ENCODE data around the gene KBTBD4. TPM values are rescaled to one million over a fixed set of nuclear protein-coding genes. Genes with fewer than 3 reads are reported as not detected.
"Not testable (repeated sequence)": the region's sequence is repeated elsewhere in the genome, so short reads cannot be mapped to it uniquely, and the experiment has no call there.

KBTBD4 gene
- total RNA-seq, 4 donors from 2014 or later: 9.7 to 36.3 (median 18.5) TPM

GRCh38 chr11:47569646-47570045, 9.1 kb downstream of the KBTBD4 start:
- DNase-seq: no peak
- H3K27ac ChIP-seq: no peak overlapping the region
- intact Hi-C loops (cut with DNase I; ENCODE audit: low total_unique reads): no loop called here
- H3K9me3 ChIP-seq: no peaks in the 10 kb centered on the region
- no peaks in the 10 kb centered on the region for H3K36me3 ChIP-seq
- H3K27me3 ChIP-seq: no peaks in the 10 kb centered on the region
- H3K4me3 ChIP-seq: no peak overlapping the region
- TF ChIP-seq CTCF (IDR thresholded peaks at IDR 0.05): no peak
- TF ChIP-seq POLR2A (IDR thresholded peaks at IDR 0.05): no peak
- H3K4me1 ChIP-seq: peaks cover 5% of the 10 kb centered on the region in 2 donors

- Histone ChIP-seq H3K27ac (peak overlapping the region; percentile 84 to 88), H3K36me3 (no peaks in the 10 kb centered on the region), H3K4me1 (peaks cover 5% of the 10 kb centered on the region in 2 donors), H3K9me3 (no peaks in the 10 kb centered on the region), H3K4me3 (peak overlapping the region; percentile 70 to 93), H3K27me3 (no peaks in the 10 kb centered on the region)
- no peak for TF ChIP-seq CTCF (IDR thresholded peaks at IDR 0.05)
- TF ChIP-seq POLR2A (IDR thresholded peaks at IDR 0.05): no peak
- intact Hi-C loops (cut with DNase I; ENCODE audit: low total_unique reads): no loop called here
- DNase-seq: no peak
Observed at GRCh38 chr11:47566149-47566698, 12.5 kb downstream of the KBTBD4 start.

- intact Hi-C loops (cut with DNase I; ENCODE audit: low total_unique reads): no loop called here
- TF ChIP-seq CTCF (IDR thresholded peaks at IDR 0.05) (no peak), POLR2A (IDR thresholded peaks at IDR 0.05) (peak in 1 of 2 donors; percentile 27)
- H3K9me3 ChIP-seq: no peaks in the 10 kb centered on the region
- no peaks in the 10 kb centered on the region for H3K36me3 ChIP-seq
- peaks cover 5% of the 10 kb centered on the region in 2 donors for H3K4me1 ChIP-seq
- no peaks in the 10 kb centered on the region for H3K27me3 ChIP-seq
- H3K27ac ChIP-seq: peak within 1 kb of the TSS; percentile 84 to 88
- H3K4me3 ChIP-seq: peak within 1 kb of the TSS; percentile 70 to 93
- DNase-seq: peak; percentile 59 to 68
Observed at GRCh38 chr11:47565340-47566148, 13.2 kb downstream of the KBTBD4 start, which contains the start of gene PTPMT1. Gene PTPMT1 (plus strand): TSS chr11:47565599. CDS start chr11:47565623, 24 bp downstream.

GRCh38 chr11:47564933-47565339, 13.8 kb downstream of the KBTBD4 start:
- no peak for DNase-seq
- H3K4me3 ChIP-seq: peak overlapping the region; percentile 70 to 93
- peaks cover 5% of the 10 kb centered on the region in 2 donors for H3K4me1 ChIP-seq
- intact Hi-C loops (cut with DNase I; ENCODE audit: low total_unique reads): no loop called here
- no peaks in the 10 kb centered on the region for H3K27me3 ChIP-seq
- TF ChIP-seq CTCF (IDR thresholded peaks at IDR 0.05) (no peak), POLR2A (IDR thresholded peaks at IDR 0.05) (no peak)
- no peaks in the 10 kb centered on the region for H3K9me3 ChIP-seq
- no peaks in the 10 kb centered on the region for H3K36me3 ChIP-seq
- peak overlapping the region; percentile 84 to 88 for H3K27ac ChIP-seq

GRCh38 chr11:47564366-47564765, 14.4 kb downstream of the KBTBD4 start:
- H3K27me3 ChIP-seq; H3K9me3 ChIP-seq; intact Hi-C loops (cut with DNase I; ENCODE audit: low total_unique reads); DNase-seq; H3K4me3 ChIP-seq; H3K36me3 ChIP-seq; H3K27ac ChIP-seq; H3K4me1 ChIP-seq: not testable (repeated sequence)

- H3K36me3 ChIP-seq; H3K4me1 ChIP-seq; H3K27ac ChIP-seq; intact Hi-C loops (cut with DNase I; ENCODE audit: low total_unique reads); H3K27me3 ChIP-seq; DNase-seq; H3K9me3 ChIP-seq; H3K4me3 ChIP-seq: not testable (repeated sequence)
Observed at GRCh38 chr11:47562393-47562792, 16.4 kb downstream of the KBTBD4 start.
